Measurements from ENCODE around the gene TAAR6. TPM values are rescaled to one million over a fixed set of nuclear protein-coding genes. Genes with fewer than 3 reads are reported as not detected.

The TAAR6 gene
- total RNA-seq, 1 experiment from 2014 or later = not detected

- H2BK15ac ChIP-seq (ENCODE audit: low read depth, low read length) = no peak overlapping the region
- no CpG with 5 or more reads among the region's 3 CpGs for WGBS (ENCODE audit: extremely low coverage, insufficient read length, low lambda C conversion rate)
- H3K27ac ChIP-seq (ENCODE audit: insufficient read length, low read depth, low read length) = no peak overlapping the region
- H2BK20ac ChIP-seq (ENCODE audit: low read depth, low read length, poor library complexity, severe bottlenecking) = no peak overlapping the region
- H3K4me1 Mint-ChIP-seq = 0 out of 4 replicates have a peak, but pooled peaks cover 0 to 2% of the 10 kb centered on the region in 2 experiments
- no peak overlapping the region for H3K4ac ChIP-seq (ENCODE audit: low read depth, low read length)
- H2BK5ac ChIP-seq (ENCODE audit: insufficient read length, low read length) = no peak overlapping the region
- H3T11ph ChIP-seq (ENCODE audit: low read length) = no peak overlapping the region
- no peak overlapping the region for H4K8ac ChIP-seq (replicated peaks; ENCODE audit: insufficient read length, low read depth, low read length)
- H3K27ac Mint-ChIP-seq = no peak overlapping the region
- H4K20me1 ChIP-seq (ENCODE audit: control insufficient read depth, insufficient read depth, insufficient read length) = no peaks in the 10 kb centered on the region
- H4K5ac ChIP-seq (ENCODE audit: insufficient read length, low read depth, low read length) = no peak overlapping the region
- H3K4me1 ChIP-seq (ENCODE audit: insufficient read depth, low read length) = no peaks in the 10 kb centered on the region
- no peak overlapping the region for H3K14ac ChIP-seq (ENCODE audit: insufficient read depth, low read length)
- no peaks in the 10 kb centered on the region for H3K79me1 ChIP-seq (ENCODE audit: insufficient read depth, low read depth, low read length, poor library complexity, severe bottlenecking)
- no peak overlapping the region for H2AK5ac ChIP-seq (ENCODE audit: insufficient read length, low read length)
- no peaks in the 10 kb centered on the region for H3K27me3 ChIP-seq (ENCODE audit: insufficient read depth, low read length)
- no peak overlapping the region for H3K56ac ChIP-seq (ENCODE audit: insufficient read length, low read depth, low read length)
- H2BK12ac ChIP-seq (ENCODE audit: insufficient read length, low read depth, low read length) = no peak overlapping the region
- no peaks in the 10 kb centered on the region for H3K79me2 ChIP-seq (ENCODE audit: insufficient read depth, low read length)
- no peak overlapping the region for H4K91ac ChIP-seq (ENCODE audit: insufficient read length, low read depth, low read length)
- H3K4me2 ChIP-seq (ENCODE audit: insufficient read depth, insufficient read length, low read length) = no peak overlapping the region
- H2BK120ac ChIP-seq (ENCODE audit: low read depth, low read length, poor library complexity, severe bottlenecking) = no peak overlapping the region
- no peak overlapping the region for H3K9ac ChIP-seq (ENCODE audit: extremely low read depth, insufficient read length, low read length)
- DNase-seq = no peak
- no peak overlapping the region for H2AFZ ChIP-seq (ENCODE audit: low read length)
- H3K18ac ChIP-seq (ENCODE audit: insufficient read length, low read depth, low read length) = no peak overlapping the region
- no peak overlapping the region for H3K4me3 Mint-ChIP-seq
- H3K9me3 Mint-ChIP-seq = peaks cover 7 to 14% of the 10 kb centered on the region in 2 experiments
- no peaks in the 10 kb centered on the region for H3K9me3 ChIP-seq (ENCODE audit: control insufficient read depth, low read depth, low read length)
- no peaks in the 10 kb centered on the region for H3K27me3 Mint-ChIP-seq (ENCODE audit: low read depth)
- peaks cover 2 to 7% (median 2%) of the 10 kb centered on the region in 3 experiments; a peak in 3 of 7 replicates for H3K36me3 Mint-ChIP-seq (ENCODE audit: insufficient read depth in 1 of 3, low read depth in 3 of 3)
- H3K23ac ChIP-seq (ENCODE audit: insufficient read length, low read depth, low read length) = no peak overlapping the region
- TF ChIP-seq, protein P1, sequence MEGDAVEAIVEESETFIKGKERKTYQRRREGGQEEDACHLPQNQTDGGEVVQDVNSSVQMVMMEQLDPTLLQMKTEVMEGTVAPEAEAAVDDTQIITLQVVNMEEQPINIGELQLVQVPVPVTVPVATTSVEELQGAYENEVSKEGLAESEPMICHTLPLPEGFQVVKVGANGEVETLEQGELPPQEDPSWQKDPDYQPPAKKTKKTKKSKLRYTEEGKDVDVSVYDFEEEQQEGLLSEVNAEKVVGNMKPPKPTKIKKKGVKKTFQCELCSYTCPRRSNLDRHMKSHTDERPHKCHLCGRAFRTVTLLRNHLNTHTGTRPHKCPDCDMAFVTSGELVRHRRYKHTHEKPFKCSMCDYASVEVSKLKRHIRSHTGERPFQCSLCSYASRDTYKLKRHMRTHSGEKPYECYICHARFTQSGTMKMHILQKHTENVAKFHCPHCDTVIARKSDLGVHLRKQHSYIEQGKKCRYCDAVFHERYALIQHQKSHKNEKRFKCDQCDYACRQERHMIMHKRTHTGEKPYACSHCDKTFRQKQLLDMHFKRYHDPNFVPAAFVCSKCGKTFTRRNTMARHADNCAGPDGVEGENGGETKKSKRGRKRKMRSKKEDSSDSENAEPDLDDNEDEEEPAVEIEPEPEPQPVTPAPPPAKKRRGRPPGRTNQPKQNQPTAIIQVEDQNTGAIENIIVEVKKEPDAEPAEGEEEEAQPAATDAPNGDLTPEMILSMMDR (conservative IDR thresholded peaks at IDR 0.05) = no peak
- no peaks in the 10 kb centered on the region for H3K23me2 ChIP-seq (ENCODE audit: insufficient read length, low read depth, low read length, poor library complexity, severe bottlenecking)
Measured at GRCh38 chr6:132537145-132537544, 33.0 kb upstream of the TAAR6 start.

Data from H9 (cell line).